CD4-positive, alpha-beta T cell (primary cell): ENCODE measurements around the gene VSTM2A. TPM values are rescaled to one million over a fixed set of nuclear protein-coding genes. Genes with fewer than 3 reads are reported as not detected.
"Not testable (repeated sequence)": the region's sequence is repeated elsewhere in the genome, so short reads cannot be mapped to it uniquely, and the experiment has no call there.

Source experiments
- ATAC-seq: fragments of 200-7000 bp; cut with Tn5 transposase; one replicate; pipeline ENCODE4 v1.10.0; 2022; ENCODE audit warnings: mild to moderate bottlenecking; ENCODE audit not compliant: poor library complexity
- CTCF ChIA-PET: fragments of 350-600 bp; sonication (Branson Sonifier 250); formaldehyde crosslinking; loops from one replicate; lab custom pipeline; 2021; ENCODE audit warnings: antibody characterized with exemption, inconsistent platforms; lab: Charles Lee
- POLR2A ChIA-PET: fragments of 350-600 bp; sonication (Branson Sonifier 250); formaldehyde crosslinking; loops from one replicate; lab custom pipeline; 2021; ENCODE audit warnings: antibody characterized with exemption, inconsistent platforms; lab: Charles Lee
- DNase-seq, 14 experiments: peaks; one replicate each; pipeline ENCODE4 v3.0.0-alpha.2; 2013 to 2020; ENCODE audit warnings: mixed read lengths in 2 of 14
- H3K27ac ChIP-seq, 2 donors: one replicate each; pipeline versions ENCODE4 v1.5.1 to v1.7.0; 2013; ENCODE audit warnings: low read length in 2 of 2, low read depth in 1 of 2, mild to moderate bottlenecking in 1 of 2
- H3K27me3 ChIP-seq, 2 experiments: 1 replicate in 1 of 2; 2 replicates in 1 of 2; pipeline versions ENCODE4 v1.6.1 to v1.7.0; 2013; ENCODE audit warnings: low read length in 2 of 2, control low read depth in 1 of 2, mild to moderate bottlenecking in 1 of 2, moderate library complexity in 1 of 2; ENCODE audit not compliant: insufficient read depth in 2 of 2, control insufficient read depth in 1 of 2
- H3K36me3 ChIP-seq: one replicate; pipeline ENCODE4 v1.6.1; 2013; ENCODE audit warnings: low read length, control low read depth; ENCODE audit not compliant: insufficient read depth
- H3K4me1 ChIP-seq: one replicate; pipeline ENCODE4 v1.6.1; 2013; ENCODE audit warnings: low read length, control low read depth; ENCODE audit not compliant: insufficient read depth
- H3K4me3 ChIP-seq: one replicate; pipeline ENCODE4 v1.5.1; 2013; ENCODE audit warnings: mild to moderate bottlenecking, low read length, moderate library complexity
- H3K9me3 ChIP-seq, 2 experiments: 1 replicate in 1 of 2; 2 replicates in 1 of 2; pipeline versions ENCODE4 v1.6.1 to v1.7.0; 2013; ENCODE audit warnings: low read length in 2 of 2, mild to moderate bottlenecking in 2 of 2, control low read depth in 1 of 2, moderate library complexity in 1 of 2; ENCODE audit not compliant: control insufficient read depth in 1 of 2, insufficient read depth in 1 of 2
- H3K27ac Mint-ChIP-seq: one replicate; pipeline ENCODE4 v1.8.0; 2020; ENCODE audit warnings: mixed read lengths
- H3K27me3 Mint-ChIP-seq: one replicate; pipeline ENCODE4 v1.8.0; 2021; ENCODE audit warnings: mixed read lengths
- H3K36me3 Mint-ChIP-seq: one replicate; pipeline ENCODE4 v1.8.0; 2021; ENCODE audit warnings: low read depth, mixed read lengths
- H3K4me1 Mint-ChIP-seq: one replicate; pipeline ENCODE4 v1.8.0; 2021; ENCODE audit warnings: low read depth, mixed read lengths
- H3K4me3 Mint-ChIP-seq: one replicate; pipeline ENCODE4 v1.8.0; 2020; ENCODE audit warnings: mild to moderate bottlenecking, mixed read lengths
- H3K9me3 Mint-ChIP-seq: one replicate; pipeline ENCODE4 v1.8.0; 2020; ENCODE audit warnings: mixed read lengths
- intact Hi-C, 2 experiments: fragments of 100-400 bp; cut with DNase I in 1 of 2; cut with micrococcal nuclease in 1 of 2; formaldehyde crosslinking; loops; one replicate each; pipeline versions ENCODE4 v1.15.1 to v1.9.0; 2023 to 2025; cut with DNase I, micrococcal nuclease
- polyA plus RNA-seq, 2 donors: library from polyadenylated mRNA; unstranded; fragments of 120-200 nt; gene quantifications; one replicate each; pipeline ENCODE4 v1.2.1, GENCODE V29; 2013
- total RNA-seq, 174 experiments: library from RNA in 2 of 174; stranded (reverse) in 2 of 174; gene quantifications; one replicate each; pipeline ENCODE4 v1.2.3 and lab custom pipeline; 2021 to 2026
- TF ChIP-seq, protein P1 (sequence below): fragments of 200-600 bp; IDR thresholded peaks from one replicate; pipeline ENCODE4 v1.8.0; 2022; ENCODE audit warnings: antibody characterized with exemption, mild to moderate bottlenecking

Gene VSTM2A
- not detected for total RNA-seq
- polyA plus RNA-seq (2013, experiment 1 of 2), result not detected
- polyA plus RNA-seq (2013, experiment 2 of 2), result not detected
- 0 to 0.13 (median 0) reads per million in 172 experiments for total RNA-seq (lab: John Stamatoyannopoulos, UW)

GRCh38 chr7:54541669-54542625, at the start of gene VSTM2A:
VSTM2A (plus strand) TSS chr7:54542375; CDS start chr7:54542731, 356 bp downstream.
- Histone ChIP-seq H3K36me3 (no peaks in the 10 kb centered on the region), H3K27me3 (peaks cover 29 to 45% of the 10 kb centered on the region in 2 experiments), H3K4me3 (no peak within 1 kb of the TSS), H3K27ac (no peak within 1 kb of the TSS), H3K9me3 (peaks cover 0 to 29% of the 10 kb centered on the region in 2 experiments), H3K4me1 (no peaks in the 10 kb centered on the region)
- H3K27me3 Mint-ChIP-seq, result peaks cover 32% of the 10 kb centered on the region
- TF ChIP-seq, protein P1, sequence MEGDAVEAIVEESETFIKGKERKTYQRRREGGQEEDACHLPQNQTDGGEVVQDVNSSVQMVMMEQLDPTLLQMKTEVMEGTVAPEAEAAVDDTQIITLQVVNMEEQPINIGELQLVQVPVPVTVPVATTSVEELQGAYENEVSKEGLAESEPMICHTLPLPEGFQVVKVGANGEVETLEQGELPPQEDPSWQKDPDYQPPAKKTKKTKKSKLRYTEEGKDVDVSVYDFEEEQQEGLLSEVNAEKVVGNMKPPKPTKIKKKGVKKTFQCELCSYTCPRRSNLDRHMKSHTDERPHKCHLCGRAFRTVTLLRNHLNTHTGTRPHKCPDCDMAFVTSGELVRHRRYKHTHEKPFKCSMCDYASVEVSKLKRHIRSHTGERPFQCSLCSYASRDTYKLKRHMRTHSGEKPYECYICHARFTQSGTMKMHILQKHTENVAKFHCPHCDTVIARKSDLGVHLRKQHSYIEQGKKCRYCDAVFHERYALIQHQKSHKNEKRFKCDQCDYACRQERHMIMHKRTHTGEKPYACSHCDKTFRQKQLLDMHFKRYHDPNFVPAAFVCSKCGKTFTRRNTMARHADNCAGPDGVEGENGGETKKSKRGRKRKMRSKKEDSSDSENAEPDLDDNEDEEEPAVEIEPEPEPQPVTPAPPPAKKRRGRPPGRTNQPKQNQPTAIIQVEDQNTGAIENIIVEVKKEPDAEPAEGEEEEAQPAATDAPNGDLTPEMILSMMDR, result no peak
- peaks cover 3% of the 10 kb centered on the region for H3K9me3 Mint-ChIP-seq
- H3K4me1 Mint-ChIP-seq, result no peaks in the 10 kb centered on the region
- CTCF ChIA-PET, result no interaction called here
- no peak for DNase-seq
- POLR2A ChIA-PET, result no interaction called here
- H3K36me3 Mint-ChIP-seq, result no peaks in the 10 kb centered on the region
- no peak within 1 kb of the TSS for H3K4me3 Mint-ChIP-seq
- intact Hi-C loops, result no loop called here
- H3K27ac Mint-ChIP-seq, result no peak within 1 kb of the TSS
- no peak for ATAC-seq

DNA sequence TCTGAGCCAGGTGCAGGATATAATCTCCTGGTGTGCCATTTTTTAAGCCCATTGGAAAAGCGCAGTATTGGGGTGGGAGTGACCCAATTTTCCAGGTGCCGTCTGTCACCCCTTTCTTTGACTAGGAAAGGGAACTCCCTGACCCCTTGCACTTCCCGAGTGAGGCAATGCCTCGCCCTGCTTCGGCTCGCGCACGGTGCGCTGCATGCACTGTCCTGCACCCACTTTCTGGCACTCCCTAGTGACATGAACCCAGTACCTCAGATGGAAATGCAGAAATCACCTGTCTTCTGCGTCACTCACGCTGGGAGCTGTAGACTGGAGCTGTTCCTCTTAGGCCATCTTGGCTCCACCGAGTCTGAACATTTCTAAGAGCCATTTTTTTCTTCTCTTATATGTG, 37.6 kb upstream of the VSTM2A start:
- POLR2A ChIA-PET, H3K27ac ChIP-seq, DNase-seq, H3K36me3 ChIP-seq, H3K36me3 Mint-ChIP-seq, H3K4me1 Mint-ChIP-seq, H3K27ac Mint-ChIP-seq, H3K4me1 ChIP-seq, H3K4me3 Mint-ChIP-seq, ATAC-seq, intact Hi-C loops, H3K27me3 Mint-ChIP-seq, CTCF ChIA-PET, H3K4me3 ChIP-seq, H3K9me3 Mint-ChIP-seq, H3K9me3 ChIP-seq, H3K27me3 ChIP-seq: not testable (repeated sequence)

DNA sequence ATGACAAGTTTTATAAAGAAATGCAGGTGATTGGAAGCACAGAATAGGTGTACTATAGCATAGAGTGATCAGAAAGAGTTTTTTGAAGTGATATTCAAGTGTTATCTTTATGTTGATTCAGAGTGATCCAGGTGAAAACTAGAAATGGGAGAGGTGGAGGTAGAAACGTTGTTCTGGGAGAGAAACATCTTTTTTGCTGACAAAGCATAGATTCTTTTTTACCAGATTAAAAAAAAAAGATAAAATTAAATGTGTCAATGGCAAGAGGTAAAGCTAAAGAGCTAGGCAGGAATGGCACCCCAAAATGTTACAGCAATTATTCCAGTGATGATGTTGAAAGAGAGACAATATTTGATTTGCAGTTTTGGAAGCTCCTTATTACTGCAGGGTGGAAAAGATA, 12.6 kb upstream of the VSTM2A start:
- peaks cover 13% of the 10 kb centered on the region for H3K9me3 Mint-ChIP-seq
- DNase-seq, result no peak
- intact Hi-C loops, result no loop called here
- no peaks in the 10 kb centered on the region for H3K27me3 ChIP-seq
- H3K4me3 ChIP-seq, result no peak overlapping the region
- no peaks in the 10 kb centered on the region for H3K36me3 ChIP-seq
- no peak overlapping the region for H3K27ac ChIP-seq
- H3K27ac Mint-ChIP-seq, result no peak overlapping the region
- H3K27me3 Mint-ChIP-seq, result no peaks in the 10 kb centered on the region
- H3K4me3 Mint-ChIP-seq, result no peak overlapping the region
- H3K4me1 ChIP-seq, result no peaks in the 10 kb centered on the region
- H3K36me3 Mint-ChIP-seq, result no peaks in the 10 kb centered on the region
- ChIA-PET POLR2A (no interaction called here), CTCF (no interaction called here)
- H3K4me1 Mint-ChIP-seq, result no peaks in the 10 kb centered on the region
- ATAC-seq, result no peak
- TF ChIP-seq, protein P1, result no peak
- H3K9me3 ChIP-seq, result peaks cover 0 to 12% of the 10 kb centered on the region in 2 experiments
